Neuronal stem cell (in vitro differentiated cells): Measurements from ENCODE around the gene C11orf97.

Experiments
- DNase-seq: peaks from one replicate; pipeline ENCODE4 v3.0.0-alpha.2; 2013; ENCODE audit warnings: low spot score
- H2AFZ ChIP-seq: one replicate; pipeline ENCODE4 v1.6.1; 2013; ENCODE audit warnings: mild to moderate bottlenecking, low read length, inconsistent platforms
- H2AK5ac ChIP-seq: 2 replicates; pipeline ENCODE4 v1.6.1; 2013; ENCODE audit warnings: low read depth, mild to moderate bottlenecking, inconsistent platforms, low read length, moderate library complexity, mixed read lengths
- H2BK120ac ChIP-seq: 2 replicates; pipeline ENCODE4 v1.6.1; 2013; ENCODE audit warnings: low read depth, mild to moderate bottlenecking, inconsistent platforms, low read length, moderate library complexity, mixed read lengths
- H2BK12ac ChIP-seq: one replicate; pipeline ENCODE4 v1.6.1; 2013; ENCODE audit warnings: low read length, inconsistent platforms
- H2BK15ac ChIP-seq: 2 replicates; pipeline ENCODE4 v1.6.1; 2013; ENCODE audit warnings: mild to moderate bottlenecking, low read length, inconsistent platforms, mixed read lengths
- H2BK5ac ChIP-seq: one replicate; pipeline ENCODE4 v1.6.1; 2013; ENCODE audit warnings: inconsistent platforms, mild to moderate bottlenecking, low read length, moderate library complexity
- H3K14ac ChIP-seq: one replicate; pipeline ENCODE4 v1.6.1; 2013; ENCODE audit warnings: low read length, inconsistent platforms
- H3K18ac ChIP-seq: 2 replicates; pipeline ENCODE4 v1.6.1; 2013; ENCODE audit warnings: low read length, inconsistent platforms
- H3K23ac ChIP-seq: 2 replicates; pipeline ENCODE4 v1.6.1; 2013; ENCODE audit warnings: low read depth, mild to moderate bottlenecking, mixed read lengths, low read length, inconsistent platforms; ENCODE audit not compliant: poor library complexity
- H3K27ac ChIP-seq: replicated peaks from 3 replicates; pipeline ENCODE4 v1.5.1; 2013; ENCODE audit warnings: low read length, inconsistent platforms
- H3K27me3 ChIP-seq, 3 experiments: 2 replicates each; pipeline ENCODE4 v1.6.1; 2013; ENCODE audit warnings: low read length in 3 of 3, mild to moderate bottlenecking in 2 of 3, inconsistent platforms in 1 of 3, low read depth in 1 of 3, mixed read lengths in 1 of 3, moderate library complexity in 1 of 3; ENCODE audit not compliant: control insufficient read depth in 3 of 3, insufficient read depth in 3 of 3
- H3K36me3 ChIP-seq, 2 donors: replicated peaks in 1 of 2; 2 replicates each; pipeline ENCODE4 v1.6.1; 2013; ENCODE audit warnings: low read length in 2 of 2; ENCODE audit not compliant: control insufficient read depth in 2 of 2, insufficient read depth in 2 of 2
- H3K4ac ChIP-seq: 2 replicates; pipeline ENCODE4 v1.6.1; 2013; ENCODE audit warnings: inconsistent platforms, mild to moderate bottlenecking, low read length, moderate library complexity
- H3K4me1 ChIP-seq, 2 donors: 1 replicate in 1 of 2; 2 replicates in 1 of 2; pipeline ENCODE4 v1.6.1; 2013; ENCODE audit warnings: low read length in 2 of 2, low read depth in 1 of 2; ENCODE audit not compliant: control insufficient read depth in 2 of 2, insufficient read depth in 1 of 2
- H3K4me2 ChIP-seq: one replicate; pipeline ENCODE4 v1.6.1; 2013; ENCODE audit warnings: mild to moderate bottlenecking, low read length, inconsistent platforms; ENCODE audit not compliant: insufficient read depth, poor library complexity, severe bottlenecking
- H3K4me3 ChIP-seq, 2 donors: 2 replicates each; pipeline ENCODE4 v1.5.1; 2013; ENCODE audit warnings: low read length in 2 of 2, mild to moderate bottlenecking in 2 of 2, inconsistent platforms in 1 of 2, moderate library complexity in 1 of 2
- H3K79me1 ChIP-seq: one replicate; pipeline ENCODE4 v1.6.1; 2013; ENCODE audit warnings: low read depth, mild to moderate bottlenecking, inconsistent platforms, low read length, moderate library complexity
- H3K9ac ChIP-seq: one replicate; pipeline ENCODE4 v1.6.1; 2013; ENCODE audit warnings: mild to moderate bottlenecking, low read depth, low read length, inconsistent platforms; ENCODE audit not compliant: poor library complexity
- H3K9me3 ChIP-seq, 2 donors: replicated peaks in 1 of 2; 2 replicates each; pipeline versions ENCODE3 to v1.6.1; 2013; ENCODE audit warnings: low read length in 2 of 2, mild to moderate bottlenecking in 2 of 2, inconsistent platforms in 1 of 2, low read depth in 1 of 2, mixed read lengths in 1 of 2, moderate library complexity in 1 of 2; ENCODE audit not compliant: control insufficient read depth in 2 of 2, insufficient read depth in 1 of 2
- H4K8ac ChIP-seq: one replicate; pipeline ENCODE4 v1.6.1; 2013; ENCODE audit warnings: low read depth, mild to moderate bottlenecking, inconsistent platforms, low read length, moderate library complexity
- H4K91ac ChIP-seq: one replicate; pipeline ENCODE4 v1.6.1; 2013; ENCODE audit warnings: low read length, low read depth, mild to moderate bottlenecking, inconsistent platforms; ENCODE audit not compliant: poor library complexity
- WGBS, 2 donors: extraction: QIAGEN DNeasy Blood & Tissue Kit; methylation state at CpG; one replicate each; pipeline ENCODE4 v1.1.7; 2013; ENCODE audit warnings: missing lambda C conversion rate in 2 of 2, mixed read lengths in 1 of 2; ENCODE audit not compliant: insufficient read length in 2 of 2, insufficient replicate concordance in 1 of 2; ENCODE audit errors: extremely low coverage in 2 of 2; 5-methylcytosine and 5-hydroxymethylcytosine counted together

Gene C11orf97

DNA sequence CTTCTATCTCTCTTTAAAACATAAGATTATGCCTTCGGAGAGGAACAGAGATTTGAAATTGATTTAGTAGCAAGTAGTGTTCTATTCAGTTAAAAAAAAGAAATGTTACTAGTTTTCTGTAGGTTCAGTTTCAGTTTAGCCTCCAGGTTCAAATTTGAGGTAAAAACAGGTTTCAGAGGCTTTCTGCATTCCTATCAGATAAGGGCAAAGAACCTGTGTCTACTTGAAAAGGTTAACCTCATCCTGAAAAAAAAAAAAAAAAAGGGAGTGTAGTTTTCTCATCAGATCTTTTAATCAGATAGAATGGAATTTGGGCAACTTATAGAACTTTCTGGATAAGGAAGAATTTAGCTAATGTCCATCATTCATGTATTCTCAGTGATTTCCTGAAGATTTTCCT, 12.1 kb downstream of the C11orf97 start:
- Histone ChIP-seq H4K91ac (no peak overlapping the region), H3K79me1 (no peaks in the 10 kb centered on the region)
- no CpG with 5 or more reads among the region's 1 CpG for WGBS, 2 donors

DNA sequence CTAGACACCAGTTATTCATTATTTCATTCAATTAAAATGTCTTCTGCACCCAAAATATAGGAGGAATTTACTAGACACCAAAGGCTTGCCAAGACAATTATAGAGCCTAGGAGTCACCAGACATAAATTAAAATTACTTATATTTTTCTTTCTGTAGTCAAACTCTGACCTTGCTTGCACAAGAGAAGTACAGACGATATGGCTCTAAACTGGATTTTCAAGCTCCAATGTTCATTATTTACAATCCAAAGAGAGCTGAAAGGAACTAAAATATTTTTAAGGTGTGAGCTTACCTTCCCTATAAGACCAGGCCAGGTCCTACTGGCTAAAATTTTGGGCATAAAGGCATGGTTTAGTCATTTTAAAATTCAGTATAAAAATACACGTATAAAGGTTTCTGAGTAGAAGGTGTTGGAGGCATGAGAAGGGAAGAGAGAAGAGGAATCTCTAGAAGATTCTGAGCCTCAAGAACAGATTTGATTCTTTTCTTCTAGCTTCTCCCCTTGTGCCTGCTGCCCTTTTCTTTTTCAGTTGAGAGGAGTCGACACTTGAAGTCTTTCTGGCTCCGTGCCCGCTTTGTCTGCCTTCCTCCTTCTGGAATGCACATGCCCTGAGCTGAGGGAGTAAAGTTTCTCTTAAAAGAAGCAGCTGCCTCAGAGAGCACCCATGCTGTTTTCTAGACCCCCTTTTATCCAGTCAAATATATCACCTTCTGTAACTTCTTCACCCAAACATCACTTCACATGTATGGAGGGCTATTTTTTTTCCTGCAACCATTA, 13.5 kb downstream of the C11orf97 start:
- H2BK12ac ChIP-seq = no peak overlapping the region
- H2AK5ac ChIP-seq = no peak overlapping the region
- H3K4me2 ChIP-seq = no peak overlapping the region
- no peak overlapping the region for H3K27ac ChIP-seq
- H4K91ac ChIP-seq = no peak overlapping the region
- no peak overlapping the region for H3K23ac ChIP-seq
- H2BK5ac ChIP-seq = no peak overlapping the region
- H3K9ac ChIP-seq = no peak overlapping the region
- H3K4me1 ChIP-seq = no peaks in the 10 kb centered on the region
- H3K14ac ChIP-seq = no peak overlapping the region
- H2BK120ac ChIP-seq = no peak overlapping the region
- H3K27me3 ChIP-seq = peaks cover 0 to 27% (median 0%) of the 10 kb centered on the region in 3 experiments
- no peaks in the 10 kb centered on the region for H3K79me1 ChIP-seq
- no peak overlapping the region for H3K18ac ChIP-seq
- no peak overlapping the region for H2BK15ac ChIP-seq
- no peak overlapping the region for H3K4me3 ChIP-seq
- no CpG with 5 or more reads among the region's 5 CpGs for WGBS, 2 donors
- H4K8ac ChIP-seq = no peak overlapping the region
- no peak overlapping the region for H3K4ac ChIP-seq
- no peak overlapping the region for H2AFZ ChIP-seq
- DNase-seq = peak; percentile 5
- no peaks in the 10 kb centered on the region for H3K36me3 ChIP-seq
- no peaks in the 10 kb centered on the region for H3K9me3 ChIP-seq

More for the DNA sequence above, 12.1 kb downstream of the C11orf97 start:
- Histone ChIP-seq H2AK5ac (no peak overlapping the region), H3K18ac (no peak overlapping the region), H3K4me3 (no peak overlapping the region), H3K9me3 (no peaks in the 10 kb centered on the region), H3K9ac (no peak overlapping the region), H3K23ac (no peak overlapping the region), H2BK12ac (no peak overlapping the region), H2BK15ac (no peak overlapping the region), H3K27ac (no peak overlapping the region), H3K36me3 (no peaks in the 10 kb centered on the region), H3K4ac (no peak overlapping the region), H2AFZ (no peak overlapping the region), H3K4me1 (no peaks in the 10 kb centered on the region), H3K4me2 (no peak overlapping the region), H4K8ac (no peak overlapping the region), H2BK120ac (no peak overlapping the region), H3K14ac (no peak overlapping the region), H2BK5ac (no peak overlapping the region), H3K27me3 (peaks cover 0 to 22% (median 0%) of the 10 kb centered on the region in 3 experiments)
- no peak for DNase-seq

DNA sequence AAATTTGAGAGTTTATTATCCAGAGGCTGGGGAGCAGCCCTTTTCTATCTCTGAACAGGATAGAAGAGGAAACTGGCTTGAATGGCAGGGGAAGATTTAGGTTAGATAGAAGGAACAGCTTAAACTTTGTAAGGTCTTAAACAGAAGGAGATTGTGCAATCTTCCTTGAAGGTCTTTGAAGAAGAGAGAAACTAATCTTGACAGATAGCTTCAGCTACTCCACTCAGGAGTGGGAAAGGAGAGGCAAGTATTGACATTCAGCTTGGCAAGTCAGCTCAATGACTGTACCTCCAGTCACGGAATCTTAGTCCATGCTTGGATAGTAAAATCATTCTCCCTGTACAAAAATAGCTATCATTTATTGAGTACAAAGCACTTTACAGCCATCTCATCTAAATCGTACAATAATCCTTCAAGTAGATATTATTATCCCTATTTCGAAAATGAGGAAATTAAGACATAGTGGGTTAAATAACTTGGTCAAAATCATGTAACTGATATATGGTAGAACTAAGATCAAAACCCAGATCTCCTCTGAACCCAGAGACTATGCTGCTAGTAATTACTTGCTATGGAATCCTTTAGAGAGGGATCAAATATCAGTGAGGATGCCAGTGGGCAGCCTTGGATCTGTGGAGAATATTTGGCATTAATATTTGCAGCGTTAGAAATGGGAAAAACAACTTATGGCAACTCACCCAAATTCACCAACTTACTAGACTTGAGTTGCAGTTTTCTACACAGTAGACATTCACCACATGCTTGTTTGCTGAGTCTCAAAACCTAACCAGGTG, 14.6 kb downstream of the C11orf97 start:
- Histone ChIP-seq H3K14ac (no peak overlapping the region), H4K8ac (no peak overlapping the region), H2BK12ac (no peak overlapping the region), H3K36me3 (no peaks in the 10 kb centered on the region), H3K4me1 (no peaks in the 10 kb centered on the region), H2BK120ac (no peak overlapping the region), H3K27ac (no peak overlapping the region), H4K91ac (no peak overlapping the region), H3K9me3 (no peaks in the 10 kb centered on the region), H3K4me2 (no peak overlapping the region), H3K79me1 (no peaks in the 10 kb centered on the region), H3K27me3 (peaks cover 0 to 27% (median 0%) of the 10 kb centered on the region in 3 experiments), H2AFZ (no peak overlapping the region), H3K23ac (no peak overlapping the region), H3K9ac (no peak overlapping the region), H3K18ac (no peak overlapping the region), H2AK5ac (no peak overlapping the region), H2BK15ac (no peak overlapping the region), H3K4me3 (no peak overlapping the region), H3K4ac (no peak overlapping the region), H2BK5ac (no peak overlapping the region)
- no peak for DNase-seq
- no CpG with 5 or more reads among the region's 4 CpGs for WGBS, 2 donors

DNA sequence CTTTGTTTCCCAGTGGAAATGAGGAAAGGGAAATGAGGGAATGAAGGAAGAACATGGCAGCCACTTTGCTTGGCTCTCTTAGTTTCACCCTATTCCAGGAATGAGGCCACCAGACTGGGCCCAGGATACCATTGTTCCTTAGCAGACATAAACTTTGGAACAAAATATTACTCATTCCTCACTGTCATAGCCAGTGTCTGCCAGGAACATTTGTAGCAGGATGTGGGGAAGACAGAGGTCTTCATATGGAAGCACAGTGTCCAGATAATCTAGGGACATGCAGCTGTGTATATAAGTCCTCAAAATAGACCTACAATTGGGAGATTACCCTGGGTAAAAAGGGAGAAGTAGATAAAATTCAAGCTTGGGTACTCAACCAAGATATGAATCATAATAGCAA, 16.3 kb downstream of the C11orf97 start:
- Histone ChIP-seq H2AK5ac (no peak overlapping the region), H3K4me3 (no peak overlapping the region), H3K36me3 (no peaks in the 10 kb centered on the region), H4K91ac (no peak overlapping the region), H3K27ac (no peak overlapping the region), H3K79me1 (no peaks in the 10 kb centered on the region), H3K23ac (no peak overlapping the region), H2BK120ac (no peak overlapping the region), H3K4me2 (no peak overlapping the region), H2AFZ (no peak overlapping the region), H3K14ac (no peak overlapping the region), H2BK12ac (no peak overlapping the region), H3K4ac (no peak overlapping the region), H3K9me3 (no peaks in the 10 kb centered on the region), H3K18ac (no peak overlapping the region), H3K9ac (no peak overlapping the region), H3K27me3 (peaks cover 0 to 31% (median 0%) of the 10 kb centered on the region in 3 experiments), H2BK5ac (no peak overlapping the region), H2BK15ac (no peak overlapping the region), H3K4me1 (no peaks in the 10 kb centered on the region), H4K8ac (no peak overlapping the region)
- DNase-seq = no peak
